HPDE6-E6E7 (cell line): ENCODE data around the gene PGBD4.

ENCODE experiments used
- DNase-seq: peaks from one replicate; pipeline ENCODE4 v3.0.0; 2011; ENCODE audit warnings: missing footprints; ENCODE audit errors: extremely low spot score

Gene PGBD4

DNA sequence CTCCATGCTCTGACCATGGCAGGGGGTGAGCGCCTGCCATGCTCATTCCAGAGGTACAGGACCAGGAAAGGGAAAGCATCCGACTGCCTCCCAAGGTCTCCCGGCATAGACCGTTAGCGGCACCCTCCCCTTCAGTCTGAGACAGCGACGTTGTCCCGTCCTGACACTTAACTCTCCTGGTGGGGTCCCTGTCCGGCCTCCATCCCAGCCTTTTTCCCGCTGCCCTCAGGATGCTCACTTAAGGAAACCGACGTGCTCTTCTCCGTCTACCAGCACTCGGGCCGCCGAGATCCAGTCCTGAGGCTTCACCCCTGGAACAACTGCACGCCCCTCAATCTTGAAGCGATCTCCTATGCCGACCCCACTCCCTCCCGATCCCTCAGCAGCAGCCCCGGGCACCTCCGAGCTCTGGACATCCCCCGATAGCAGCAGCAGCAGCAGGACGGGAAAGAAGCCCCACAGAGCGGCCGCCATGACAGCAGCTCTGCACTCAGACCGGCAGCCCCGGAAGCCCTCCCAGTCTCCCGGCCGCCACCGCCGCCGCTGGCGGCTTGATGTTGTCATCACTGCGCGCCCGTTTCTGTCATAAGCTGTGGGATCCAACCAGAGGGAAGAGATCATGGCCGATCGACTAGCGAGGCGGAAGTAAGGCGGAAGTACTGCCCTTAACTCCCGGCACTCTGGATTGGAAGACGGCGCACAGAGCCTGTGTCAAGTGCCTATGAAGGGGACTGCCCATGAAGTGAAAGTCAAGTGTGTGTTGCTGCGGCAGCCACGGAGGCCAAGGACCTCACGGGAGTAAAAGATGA, at the start of gene PGBD4, which contains the start of gene EMC7:
PGBD4 (plus strand) TSS at position 718 of the 809 bp plus-strand sequence. CDS start 449 bp downstream, outside the sequence.
EMC7 (minus strand) TSS at position 497 of the 809 bp plus-strand sequence; CDS start at position 474, 23 bp downstream.
- peak; percentile 97 for DNase-seq

DNA sequence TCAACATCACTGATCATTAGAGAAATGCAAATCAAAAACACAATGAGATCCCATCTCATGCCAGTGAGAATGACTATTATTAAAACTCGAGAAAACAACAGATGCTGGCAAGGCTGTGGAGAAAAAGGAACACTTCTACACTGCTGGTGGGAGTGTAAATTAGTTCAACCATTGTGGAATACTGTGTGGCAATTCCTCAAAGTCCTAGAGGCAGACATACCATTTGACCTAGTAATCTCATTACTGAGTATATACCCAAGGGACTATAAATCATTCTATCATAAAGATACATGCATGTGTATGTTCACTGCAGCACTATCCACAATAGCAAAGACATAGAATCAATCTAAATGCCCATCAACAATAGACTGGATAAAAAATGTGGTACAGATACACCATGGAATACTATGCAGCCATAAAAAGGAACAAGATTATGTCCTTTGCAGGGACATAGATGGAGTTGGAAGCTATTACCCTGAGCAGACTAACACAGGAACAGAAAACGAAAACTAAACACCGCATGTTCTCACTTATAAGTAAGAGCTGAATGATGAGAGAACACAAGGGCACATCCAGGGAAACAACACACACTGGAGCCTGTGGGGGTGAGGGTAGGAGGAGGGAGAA, 47.7 kb upstream of the PGBD4 start:
- no peak for DNase-seq

GRCh38 chr15:34055868-34056595, 45.9 kb upstream of the PGBD4 start:
- DNase-seq, result no peak

DNA sequence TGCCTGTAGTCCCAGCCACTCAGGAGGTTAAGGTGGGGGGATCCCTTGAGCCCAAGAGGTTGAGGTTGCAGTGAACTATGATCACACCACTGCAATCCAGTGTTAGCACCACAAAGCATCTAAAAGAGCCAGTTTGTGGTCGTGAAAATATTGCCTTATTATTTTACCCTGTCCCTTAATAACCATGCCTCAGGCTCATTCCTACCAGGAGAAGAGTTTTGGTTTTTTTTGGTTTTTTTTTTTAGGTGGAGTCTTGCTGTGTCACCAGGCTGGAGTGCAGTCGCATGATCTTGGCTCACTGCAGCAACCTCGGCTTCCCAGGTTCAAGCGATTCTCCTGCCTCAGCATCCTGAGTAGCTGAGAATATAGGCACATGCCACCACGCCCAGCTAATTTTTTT, 45.0 kb upstream of the PGBD4 start:
- no peak for DNase-seq

GRCh38 chr15:34059476-34059875, 42.4 kb upstream of the PGBD4 start:
- DNase-seq, result no peak

- no peak for DNase-seq
Measured at GRCh38 chr15:34059946-34060345, 41.9 kb upstream of the PGBD4 start.

DNA sequence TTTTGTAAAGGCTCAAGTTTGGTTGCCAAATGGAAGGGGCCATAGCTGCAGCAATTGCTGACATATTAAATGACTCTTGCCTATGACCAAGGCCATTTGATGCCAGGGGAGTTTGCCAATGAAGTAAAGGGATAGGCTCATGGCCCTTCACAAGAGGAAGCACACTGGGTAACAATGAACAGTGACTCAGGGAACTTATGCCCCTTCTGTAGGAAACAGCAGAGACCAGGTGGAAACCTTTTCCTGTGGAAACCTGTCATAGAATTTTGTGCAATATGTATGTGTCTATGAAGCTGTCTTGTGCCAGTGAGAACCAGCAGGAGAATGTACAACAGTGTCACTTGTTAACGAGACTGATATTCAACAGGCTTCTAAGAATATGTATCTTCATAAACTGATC, 37.4 kb upstream of the PGBD4 start:
- DNase-seq, result no peak

- no peak for DNase-seq
Measured at GRCh38 chr15:34065261-34065660, 36.6 kb upstream of the PGBD4 start.

DNA sequence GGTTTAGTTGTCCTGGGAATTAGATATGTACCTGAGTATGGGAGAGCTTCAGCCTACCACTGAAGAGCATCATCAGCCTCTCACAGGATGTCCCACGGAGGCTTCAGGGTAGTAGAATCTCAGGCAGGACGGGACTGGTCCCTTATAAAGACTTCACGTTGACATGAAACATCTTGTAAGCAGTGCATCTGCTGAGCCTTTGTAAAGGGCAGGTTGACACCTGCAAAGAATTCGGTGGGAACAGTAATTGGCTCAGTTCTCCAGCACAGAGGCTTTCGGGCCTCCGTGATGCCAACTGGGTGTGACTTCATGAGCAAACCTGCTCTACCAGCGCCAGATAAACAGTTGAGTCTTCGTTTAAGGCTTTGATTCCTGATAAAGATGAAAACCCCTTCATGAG, 35.9 kb upstream of the PGBD4 start:
- DNase-seq, result peak; percentile 10

- DNase-seq, result no peak
Measured at GRCh38 chr15:34070003-34070402, 31.9 kb upstream of the PGBD4 start.

- no peak for DNase-seq
Measured at GRCh38 chr15:34076785-34077184, 25.1 kb upstream of the PGBD4 start.

GRCh38 chr15:34078900-34079299, 23.0 kb upstream of the PGBD4 start:
- no peak for DNase-seq

DNA sequence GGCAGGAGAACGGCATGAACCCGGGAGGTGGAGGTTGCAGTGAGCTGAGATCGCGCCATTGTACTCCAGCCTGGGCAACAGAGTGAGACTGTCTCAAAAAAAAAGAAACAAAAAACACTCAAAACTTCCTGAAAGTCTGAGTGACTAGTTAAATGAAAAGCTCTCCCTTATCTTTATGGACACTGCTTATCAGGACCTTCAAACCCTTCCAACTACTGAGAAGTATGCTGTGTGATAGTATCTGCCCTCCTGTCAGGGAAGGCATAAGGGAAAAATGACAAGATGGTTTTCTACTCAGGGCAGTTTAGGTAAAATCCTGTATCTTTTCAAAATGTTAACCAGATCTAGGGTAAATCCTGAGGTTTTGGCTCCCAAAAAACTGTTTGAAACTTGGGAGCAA, 22.0 kb upstream of the PGBD4 start:
- DNase-seq, result no peak

- no peak for DNase-seq
Measured at GRCh38 chr15:34084086-34084485, 17.8 kb upstream of the PGBD4 start.

- no peak for DNase-seq
Measured at GRCh38 chr15:34085746-34086145, 16.1 kb upstream of the PGBD4 start.

- DNase-seq, result no peak
Measured at GRCh38 chr15:34099914-34100313, 2.0 kb upstream of the PGBD4 start.

DNA sequence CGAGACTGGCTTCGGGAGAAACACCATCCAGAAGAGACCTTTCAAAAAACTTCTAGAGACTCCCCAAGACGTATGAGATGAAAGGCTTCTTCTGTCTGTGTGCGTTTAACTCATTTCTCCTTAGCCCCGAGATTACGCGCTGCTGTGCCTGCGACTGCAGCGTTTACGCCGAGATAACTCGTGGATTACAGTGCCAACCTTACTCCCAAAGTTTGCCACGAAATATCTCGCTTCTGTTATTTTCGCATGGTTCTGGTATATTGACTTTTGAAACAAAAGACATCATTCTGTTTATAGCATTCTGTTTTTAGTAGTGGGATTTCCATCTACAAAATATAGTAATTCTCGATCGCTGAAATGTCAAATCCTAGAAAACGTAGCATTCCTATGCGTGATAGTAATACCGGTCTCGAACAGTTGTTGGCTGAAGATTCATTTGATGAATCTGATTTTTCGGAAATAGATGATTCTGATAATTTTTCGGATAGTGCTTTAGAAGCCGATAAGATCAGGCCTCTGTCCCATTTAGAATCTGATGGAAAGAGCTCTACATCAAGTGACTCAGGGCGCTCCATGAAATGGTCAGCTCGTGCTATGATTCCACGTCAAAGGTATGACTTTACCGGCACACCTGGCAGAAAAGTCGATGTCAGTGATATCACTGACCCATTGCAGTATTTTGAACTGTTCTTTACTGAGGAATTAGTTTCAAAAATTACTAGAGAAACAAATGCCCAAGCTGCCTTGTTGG, 467 bp downstream of the PGBD4 start:
- DNase-seq, result no peak

GRCh38 chr15:34106423-34106822, 4.5 kb downstream of the PGBD4 start:
- DNase-seq, result no peak

DNA sequence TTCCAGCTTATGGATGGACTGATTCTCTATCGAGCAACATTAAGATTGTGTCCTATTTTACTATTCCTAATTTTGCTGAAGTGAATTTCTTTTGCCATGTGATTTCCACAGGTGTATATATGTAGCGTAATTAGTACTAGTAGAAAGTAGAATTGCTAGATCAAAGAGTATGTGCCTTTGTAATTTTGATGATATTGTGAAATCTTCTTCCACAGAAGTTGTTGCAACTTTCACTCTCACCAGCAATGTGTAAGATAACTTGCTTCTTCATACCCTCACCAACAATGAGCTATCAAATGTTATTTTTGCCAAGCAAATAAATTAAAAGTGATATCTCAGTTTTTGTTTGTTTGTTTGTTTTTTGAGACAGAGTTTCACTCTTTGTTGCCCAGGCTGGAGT, 5.4 kb downstream of the PGBD4 start:
- no peak for DNase-seq

DNA sequence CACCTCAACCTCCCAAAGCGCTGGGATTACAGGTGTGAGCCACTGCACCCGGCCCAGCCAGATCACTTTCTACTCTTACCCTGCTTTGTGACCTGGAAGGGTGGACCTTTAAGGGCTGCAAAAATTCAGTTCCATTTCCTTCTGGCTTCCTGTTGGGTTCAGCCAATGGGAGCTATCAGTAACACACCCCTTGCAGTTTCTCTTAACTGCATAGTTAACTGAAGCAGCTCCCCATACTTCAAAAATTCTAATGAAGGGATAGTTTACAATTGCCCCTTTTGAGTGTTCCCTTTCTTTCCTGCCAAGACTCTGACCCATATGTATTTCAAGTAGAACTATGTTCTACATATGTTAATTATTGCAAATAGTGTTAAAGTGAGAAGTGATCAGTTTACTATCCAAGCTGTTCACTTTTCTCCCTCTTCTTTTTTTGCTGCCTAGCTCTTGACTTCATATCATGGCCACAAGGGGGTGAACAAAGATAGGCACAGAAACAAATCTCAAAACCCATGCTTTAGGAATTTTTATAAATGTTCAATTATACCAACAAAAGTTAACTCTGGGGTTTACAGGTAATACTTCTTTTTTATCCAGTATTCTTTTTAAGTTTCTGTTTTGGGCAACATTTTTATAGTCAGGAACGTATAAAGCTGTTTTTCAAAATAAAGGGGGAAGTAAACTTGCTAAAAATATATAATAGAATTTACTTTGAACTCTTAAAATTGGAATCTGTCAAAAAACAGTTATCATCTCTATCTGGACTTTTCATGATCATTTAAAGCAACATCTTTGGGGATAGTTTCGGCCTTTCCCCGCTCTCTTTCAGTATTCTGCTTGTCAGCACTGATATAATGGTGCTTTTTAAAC, 8.1 kb downstream of the PGBD4 start:
- peak; percentile 10 for DNase-seq

DNA sequence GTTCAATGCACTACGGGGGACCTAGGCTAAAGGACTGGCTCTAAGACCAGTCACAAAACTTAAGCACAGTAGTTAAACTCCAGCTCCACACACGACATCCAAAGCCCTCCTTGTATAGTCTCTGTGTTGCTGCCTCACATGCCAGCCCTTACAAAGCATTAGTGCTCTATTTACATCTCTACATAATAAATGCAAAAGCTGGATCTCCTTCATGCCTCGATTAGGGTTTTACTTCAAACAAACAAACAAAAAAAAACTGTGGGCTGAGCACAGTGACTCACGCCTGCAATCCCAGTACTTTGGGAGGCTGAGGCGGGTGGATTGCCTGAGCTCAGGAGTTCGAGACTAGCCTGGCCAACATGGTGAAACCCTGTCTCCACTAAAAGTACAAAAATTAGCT, 9.6 kb downstream of the PGBD4 start:
- DNase-seq, result no peak
